ENCODE measurements around the gene ESRRG.

DNA sequence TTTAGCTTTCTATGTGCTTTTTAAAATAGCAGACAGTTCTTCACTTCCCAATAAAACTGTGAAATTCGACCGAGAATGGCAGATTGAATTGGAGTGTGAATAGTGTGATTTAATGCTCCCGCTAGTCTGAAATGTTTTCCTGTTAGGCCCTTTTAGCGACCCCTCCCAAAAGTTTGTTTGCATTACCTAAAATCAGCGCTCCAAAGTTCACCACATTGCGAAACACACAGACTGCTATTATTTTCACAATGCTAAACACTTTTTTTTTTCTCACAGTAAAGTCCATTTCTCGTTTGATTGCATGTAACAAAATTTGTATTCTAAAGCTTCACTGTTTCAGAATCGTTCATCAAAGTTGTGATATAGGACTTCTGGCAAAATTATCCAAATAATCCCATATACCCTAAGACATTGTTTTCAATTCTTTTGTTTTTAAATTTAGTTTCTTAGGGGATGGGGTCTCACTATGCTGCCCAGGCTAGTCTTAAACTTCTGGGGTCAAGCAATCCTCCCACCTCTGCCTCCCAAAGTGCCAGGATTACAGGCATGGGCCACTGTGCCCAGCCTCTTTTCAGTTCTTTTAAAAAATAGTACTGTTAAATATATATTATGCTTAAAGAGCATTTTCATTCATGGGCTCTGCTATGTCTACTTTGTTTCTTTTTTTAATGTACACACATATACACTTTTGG, 223.5 kb downstream of the ESRRG start:
- TF ChIP-seq, protein P1, sequence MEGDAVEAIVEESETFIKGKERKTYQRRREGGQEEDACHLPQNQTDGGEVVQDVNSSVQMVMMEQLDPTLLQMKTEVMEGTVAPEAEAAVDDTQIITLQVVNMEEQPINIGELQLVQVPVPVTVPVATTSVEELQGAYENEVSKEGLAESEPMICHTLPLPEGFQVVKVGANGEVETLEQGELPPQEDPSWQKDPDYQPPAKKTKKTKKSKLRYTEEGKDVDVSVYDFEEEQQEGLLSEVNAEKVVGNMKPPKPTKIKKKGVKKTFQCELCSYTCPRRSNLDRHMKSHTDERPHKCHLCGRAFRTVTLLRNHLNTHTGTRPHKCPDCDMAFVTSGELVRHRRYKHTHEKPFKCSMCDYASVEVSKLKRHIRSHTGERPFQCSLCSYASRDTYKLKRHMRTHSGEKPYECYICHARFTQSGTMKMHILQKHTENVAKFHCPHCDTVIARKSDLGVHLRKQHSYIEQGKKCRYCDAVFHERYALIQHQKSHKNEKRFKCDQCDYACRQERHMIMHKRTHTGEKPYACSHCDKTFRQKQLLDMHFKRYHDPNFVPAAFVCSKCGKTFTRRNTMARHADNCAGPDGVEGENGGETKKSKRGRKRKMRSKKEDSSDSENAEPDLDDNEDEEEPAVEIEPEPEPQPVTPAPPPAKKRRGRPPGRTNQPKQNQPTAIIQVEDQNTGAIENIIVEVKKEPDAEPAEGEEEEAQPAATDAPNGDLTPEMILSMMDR (IDR thresholded peaks at IDR 0.05) = no peak
- TF ChIP-seq POLR2A (IDR thresholded peaks at IDR 0.05) = no peak

Data from esophagus squamous epithelium (tissue), 4 donors.